GM19043 (cell line): ENCODE results near the gene THBS3.
A peak's percentile ranks its signal among the peaks of the same experiment; 100 is the strongest.
"Not testable (repeated sequence)": the region's sequence is repeated elsewhere in the genome, so short reads cannot be mapped to it uniquely, and the experiment has no call there.

Source experiments
- ATAC-seq: cut with Tn5 transposase; IDR thresholded peaks from one replicate; pipeline ENCODE4 v1.9.1; 2021; ENCODE audit warnings: low read depth; ENCODE audit not compliant: unreplicated experiment

THBS3 gene

DNA sequence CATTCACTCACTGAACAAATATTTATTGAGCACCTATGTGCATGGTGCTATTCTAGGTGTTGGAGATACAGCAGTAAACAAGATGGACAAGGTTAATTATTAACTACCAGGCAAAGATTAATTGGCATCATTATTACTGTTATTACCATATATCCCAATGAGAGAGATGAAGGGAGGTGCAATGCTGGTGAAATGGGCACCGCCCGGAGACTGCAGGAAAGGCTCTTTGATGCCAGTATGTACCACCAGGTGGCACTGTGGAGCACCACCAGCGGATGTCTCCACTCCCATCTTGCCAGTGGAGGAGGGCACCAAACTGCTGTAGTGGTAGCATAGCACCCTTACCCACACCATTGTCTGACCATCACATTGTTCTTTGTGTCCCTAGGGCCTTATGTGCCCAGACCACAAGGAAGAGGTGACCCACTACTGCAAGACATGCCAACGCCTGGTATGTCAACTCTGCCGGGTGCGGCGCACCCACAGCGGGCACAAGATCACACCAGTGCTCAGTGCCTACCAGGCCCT is 31.1 kb downstream of the THBS3 start:
- ATAC-seq = no peak

GRCh38 chr1:155175927-155176371 is 31.7 kb downstream of the THBS3 start:
- ATAC-seq = no peak

GRCh38 chr1:155175281-155175926 is 32.3 kb downstream of the THBS3 start:
- no peak for ATAC-seq

DNA sequence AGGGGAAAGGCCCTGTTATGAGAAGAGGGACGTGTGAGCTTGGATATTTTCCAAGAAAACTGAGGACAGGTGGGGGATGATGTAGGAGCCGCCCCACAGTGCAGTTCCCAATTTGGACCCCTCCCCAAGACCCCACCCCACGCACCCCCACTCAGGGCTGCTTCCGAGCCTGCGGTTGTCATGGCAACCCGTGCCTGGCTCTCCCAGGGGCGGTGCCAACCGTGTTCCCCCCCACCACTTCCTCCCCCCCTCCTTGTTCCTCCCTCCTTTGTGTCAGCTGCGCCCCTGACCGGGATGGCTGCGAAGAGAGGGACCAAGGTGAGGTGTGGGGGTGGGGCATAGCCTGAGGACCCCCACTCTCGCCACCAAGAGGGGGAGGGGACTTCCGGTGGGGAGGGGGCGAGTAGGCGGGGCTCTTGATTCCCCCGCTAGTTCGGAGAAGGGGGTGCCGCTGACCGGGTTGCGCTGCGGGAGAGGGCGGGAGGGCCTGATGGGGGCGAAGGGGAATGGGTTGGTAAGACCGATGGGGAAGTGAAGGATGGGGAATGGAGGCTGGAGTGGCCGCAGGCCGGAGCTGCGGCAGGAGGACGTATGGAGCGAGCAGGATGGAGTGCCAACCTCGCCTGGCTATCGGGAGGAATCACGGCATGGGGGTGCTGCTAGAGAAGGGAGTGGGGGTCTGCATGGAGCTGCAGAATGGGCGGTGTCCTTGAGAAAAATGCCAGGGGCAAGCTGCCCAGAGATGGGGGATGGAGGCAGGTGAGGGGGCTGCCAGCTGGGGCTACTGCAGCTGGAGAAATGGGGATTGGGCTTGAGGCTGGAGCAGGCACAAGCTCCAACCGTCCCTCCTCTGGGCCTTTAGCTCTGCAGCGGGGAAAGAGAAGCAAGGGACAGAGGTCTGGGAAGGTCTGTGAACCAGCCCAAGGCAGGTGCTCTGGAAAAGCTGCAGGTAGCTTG is 33.1 kb downstream of the THBS3 start:
- ATAC-seq = no peak

DNA sequence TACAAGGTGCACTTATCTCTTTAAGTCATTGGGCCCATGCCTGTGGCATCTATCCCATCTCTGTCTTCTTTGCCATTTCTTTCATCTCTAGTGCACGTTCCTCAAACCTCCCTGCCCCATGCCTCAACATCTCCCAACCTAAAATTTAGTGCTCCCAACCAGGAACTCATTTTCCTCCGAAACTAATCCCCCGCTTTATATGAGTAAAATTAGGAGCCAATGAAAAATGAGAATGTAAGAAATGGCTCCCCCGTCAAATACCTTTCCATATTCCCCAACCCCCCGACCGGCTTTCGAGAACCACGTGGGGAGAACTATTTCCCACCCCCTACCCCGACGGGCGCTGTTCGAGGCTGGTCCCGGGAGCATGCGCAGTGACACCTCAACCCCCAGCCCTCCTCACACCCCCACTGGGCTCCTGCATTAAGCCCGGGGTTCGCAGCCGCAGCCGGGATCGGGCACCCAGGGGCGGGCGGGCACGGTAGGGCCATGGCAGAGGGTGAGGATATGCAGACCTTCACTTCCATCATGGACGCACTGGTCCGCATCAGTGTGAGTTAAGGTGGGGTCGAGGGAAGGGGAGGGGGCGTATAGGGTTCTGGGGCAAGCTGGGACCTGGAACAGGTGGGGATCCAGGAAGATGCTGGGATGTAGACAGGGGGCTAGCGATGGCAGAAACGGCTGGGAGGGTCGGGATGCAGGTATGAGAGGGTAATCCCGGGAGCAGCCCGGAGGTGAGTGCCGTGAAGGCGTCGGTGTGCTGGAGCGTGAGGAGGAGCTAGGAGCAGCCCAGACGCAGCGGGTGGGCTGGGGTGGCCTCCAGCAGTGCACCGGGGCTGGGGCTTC is 34.0 kb downstream of the THBS3 start, which contains the start of gene TRIM46:
TRIM46 (plus strand) TSS at position 372 of the 846 bp plus-strand sequence; CDS start at position 490, 118 bp downstream.
- no peak for ATAC-seq

DNA sequence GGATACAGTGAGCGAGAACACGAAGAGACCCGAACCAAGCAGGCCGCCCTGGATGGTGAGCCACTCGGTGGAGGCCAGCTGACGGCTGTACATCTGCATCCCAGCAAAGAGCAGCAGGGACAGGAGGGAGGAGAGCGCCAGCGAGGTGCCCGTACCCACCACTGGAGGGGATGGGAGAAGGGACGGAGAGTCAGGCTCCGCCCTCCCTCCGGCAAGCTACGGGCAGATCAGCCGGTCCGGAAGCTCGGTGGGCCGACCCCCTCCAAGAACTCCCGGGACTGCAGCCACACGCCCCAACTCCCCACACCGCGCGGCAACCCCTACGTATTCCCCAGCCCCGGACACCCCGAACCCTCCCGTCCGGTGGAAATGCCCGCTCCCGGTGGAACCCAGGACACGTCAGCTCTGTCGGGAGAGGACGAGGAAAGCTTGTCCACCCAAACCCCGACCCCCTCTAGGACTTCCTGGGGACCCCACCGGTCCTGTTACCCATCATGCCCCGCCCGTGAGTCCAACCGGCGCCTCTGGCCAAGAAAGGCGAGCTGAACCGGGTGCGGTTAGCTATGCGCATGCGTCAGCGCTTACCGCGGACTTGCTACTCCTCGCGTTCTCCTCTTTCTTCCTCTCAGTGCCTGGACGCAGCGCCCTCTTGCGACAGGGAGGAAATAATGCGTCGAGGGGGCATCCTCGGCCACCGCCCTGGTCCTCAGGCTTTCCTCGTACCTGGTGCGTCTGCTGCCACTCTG is 34.8 kb downstream of the THBS3 start, which contains the start of gene KRTCAP2:
KRTCAP2 (minus strand) TSS at position 573 of the 746 bp plus-strand sequence; CDS start at position 493, 80 bp downstream.
- ATAC-seq = peak; percentile 63

GRCh38 chr1:155171836-155172731 is 35.6 kb downstream of the THBS3 start:
- ATAC-seq = no peak

DNA sequence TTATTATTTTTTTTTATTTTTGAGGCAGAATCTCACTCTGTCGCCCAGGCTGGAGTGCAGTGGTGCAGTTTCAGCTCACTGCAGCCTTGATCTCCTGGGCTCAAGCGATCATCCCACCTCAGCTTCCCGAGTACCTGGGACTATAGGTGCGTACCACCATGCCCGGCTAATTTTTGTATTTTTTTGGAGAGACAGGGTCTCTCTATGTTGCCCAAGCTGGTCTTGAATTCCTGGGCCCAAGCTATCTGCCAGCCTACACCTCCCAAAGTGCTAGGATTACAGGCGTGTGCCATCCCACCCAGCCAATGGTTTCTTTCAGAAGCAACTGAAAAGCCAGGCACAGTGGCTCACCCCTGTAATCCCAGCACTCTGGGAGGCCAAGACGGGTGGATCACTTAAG is 36.9 kb downstream of the THBS3 start:
- ATAC-seq = no peak

DNA sequence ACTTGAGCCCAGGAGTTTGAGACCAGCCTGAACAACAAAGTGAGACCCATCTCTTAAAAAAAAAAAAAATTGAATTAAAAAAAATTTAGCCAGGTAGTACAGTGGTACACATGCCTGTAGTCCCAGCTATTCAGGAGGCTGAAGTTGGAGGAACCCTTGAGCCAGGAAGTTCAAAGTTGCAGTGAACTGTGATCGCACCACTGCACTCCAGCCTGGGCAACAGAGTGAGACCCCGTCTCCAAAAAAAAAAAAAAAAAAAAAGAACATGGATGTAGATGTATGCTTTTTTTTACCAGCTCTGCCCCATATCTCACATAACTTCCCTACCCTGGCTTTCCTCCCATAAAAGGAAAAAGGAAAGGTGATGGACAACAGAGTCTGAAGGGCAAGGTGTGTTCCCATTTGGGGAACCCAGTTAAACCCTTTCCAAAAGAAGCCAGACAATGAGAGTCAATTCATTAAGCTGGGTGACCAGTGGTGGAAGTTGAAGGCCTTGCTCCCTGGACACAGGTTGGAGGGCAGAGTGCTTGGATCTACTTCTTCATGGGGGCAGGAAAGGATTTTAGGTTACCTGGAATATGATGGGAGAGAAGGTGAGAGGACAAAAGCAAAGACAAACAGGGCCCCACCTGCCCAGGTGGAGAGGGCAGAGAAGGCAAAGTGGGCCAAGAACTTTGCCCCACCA is 37.5 kb downstream of the THBS3 start:
- no peak for ATAC-seq

GRCh38 chr1:155169541-155169940 is 38.2 kb downstream of the THBS3 start:
- ATAC-seq = no peak

DNA sequence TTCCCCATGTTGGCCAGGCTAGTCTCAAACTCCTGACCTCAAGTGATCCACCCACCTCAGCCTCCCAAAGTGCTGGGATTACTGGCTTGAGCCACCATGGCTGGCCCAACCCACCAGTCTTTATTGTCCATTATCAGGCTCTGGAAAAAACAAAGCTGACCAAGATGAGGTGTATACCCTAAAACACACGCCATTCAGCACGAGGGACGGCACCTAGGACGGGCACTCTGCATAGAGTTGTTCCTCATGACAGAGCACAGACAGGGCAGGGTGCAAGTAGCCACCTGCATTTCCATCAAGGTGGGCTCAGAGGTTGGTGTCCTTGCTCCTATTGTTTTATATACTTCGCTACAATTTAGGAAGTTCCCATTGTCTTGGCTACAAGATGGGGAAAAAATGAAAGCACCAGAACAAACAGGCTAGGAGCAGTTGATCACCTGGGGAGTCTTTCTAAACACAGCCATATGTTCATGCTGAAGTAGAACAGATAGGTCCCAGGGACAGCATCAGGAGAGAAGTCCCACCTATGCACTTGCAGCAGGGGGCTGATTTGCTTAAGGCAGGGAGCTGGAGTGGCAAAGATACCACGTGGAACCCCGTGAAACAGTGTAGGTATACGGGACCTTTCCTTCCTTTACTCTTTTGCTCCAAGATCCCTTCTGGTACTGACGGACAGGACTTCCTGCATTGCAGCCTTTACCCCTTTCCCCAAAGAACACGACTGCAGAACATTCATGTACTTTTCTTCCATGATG is 39.1 kb downstream of the THBS3 start:
- ATAC-seq = no peak

DNA sequence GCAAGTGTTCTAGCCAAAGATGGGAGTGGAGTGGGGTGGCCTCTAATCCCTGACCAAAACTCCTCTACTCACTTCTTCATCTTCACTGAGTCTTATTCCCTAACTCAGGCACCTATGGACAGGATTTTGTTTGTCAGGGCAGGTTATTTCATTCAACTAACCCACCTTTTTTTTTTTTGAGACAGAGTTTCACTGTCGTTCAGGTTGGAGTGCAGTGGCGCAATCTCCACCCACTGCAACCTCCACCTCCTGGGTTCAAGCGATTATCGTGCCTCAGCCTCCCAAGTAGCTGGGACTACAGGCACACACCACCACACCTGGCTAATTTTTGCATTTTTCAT is 39.6 kb downstream of the THBS3 start:
- ATAC-seq = not testable (repeated sequence)

DNA sequence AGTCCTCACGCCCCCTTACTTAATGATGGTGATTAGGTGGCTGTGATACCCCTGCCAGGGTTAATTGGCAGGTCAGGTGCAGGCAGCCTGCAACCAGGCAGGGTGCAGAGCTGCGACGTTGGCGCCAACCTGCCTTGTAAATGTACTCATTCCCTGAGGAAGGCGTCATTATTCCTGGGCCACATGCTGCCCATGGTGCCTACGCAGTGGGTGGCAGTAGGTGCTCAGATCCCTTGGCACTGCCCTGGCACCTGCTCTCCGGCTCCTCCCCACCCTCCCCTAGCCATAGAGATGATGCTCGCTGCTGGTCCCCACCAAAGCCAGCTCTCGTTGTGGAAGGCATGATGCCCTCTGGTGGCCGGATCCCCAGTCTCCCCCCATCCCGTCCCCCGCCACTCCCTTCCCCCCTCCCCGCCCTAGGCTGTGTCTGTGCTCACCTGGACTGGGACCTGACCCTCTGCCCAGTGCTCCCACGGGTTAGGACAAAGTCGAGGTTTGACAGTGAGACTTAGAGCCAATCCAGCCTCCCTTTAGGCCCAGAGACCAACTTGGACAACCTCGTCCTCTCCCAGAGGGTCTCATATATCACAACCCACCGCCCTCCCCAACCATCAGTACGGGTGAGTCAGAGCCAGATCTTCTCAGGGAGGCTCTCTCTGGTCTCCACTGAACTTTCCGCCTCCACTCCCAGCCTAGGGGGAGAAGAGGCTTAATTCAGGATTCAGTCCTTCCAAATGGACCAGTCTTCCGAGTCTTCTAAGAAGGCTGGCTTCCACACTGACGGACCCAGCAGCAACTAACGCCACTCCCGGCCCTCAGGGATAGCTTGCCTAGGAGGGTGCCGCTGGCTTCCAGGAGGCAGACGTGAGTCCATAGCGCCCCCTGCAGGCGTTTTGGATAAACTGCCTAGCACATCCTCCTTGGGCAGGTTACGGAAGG is 40.3 kb downstream of the THBS3 start:
- ATAC-seq = no peak

GRCh38 chr1:155166471-155167165 is 41.1 kb downstream of the THBS3 start:
- ATAC-seq = no peak

GRCh38 chr1:155166051-155166470 is 41.6 kb downstream of the THBS3 start:
- no peak for ATAC-seq

DNA sequence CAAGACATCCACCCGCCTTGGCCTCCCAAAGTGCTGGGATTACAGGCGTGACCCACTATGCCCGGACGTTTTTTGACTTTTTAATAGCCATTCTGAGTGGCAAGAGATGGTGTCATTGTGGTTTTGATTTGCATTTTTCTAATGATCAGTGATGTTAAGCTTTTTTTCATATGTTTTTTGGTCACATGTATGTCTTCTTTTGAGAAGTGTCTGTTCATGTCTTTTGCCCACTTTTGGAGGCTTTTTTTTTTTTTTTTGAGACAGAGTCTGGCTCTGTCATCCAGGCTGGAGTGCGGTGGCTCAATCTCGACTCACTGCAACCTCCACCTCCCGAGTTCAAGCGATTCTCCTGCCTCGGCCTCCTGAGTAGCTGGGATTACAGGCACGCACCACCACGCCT is 43.1 kb downstream of the THBS3 start:
- ATAC-seq = not testable (repeated sequence)
